Medulla oblongata (tissue), 1 donor: Measurements from ENCODE around the gene HMGCS1.
"Not testable (repeated sequence)": the region's sequence is repeated elsewhere in the genome, so short reads cannot be mapped to it uniquely, and the experiment has no call there.

Source experiments
- DNase-seq: peaks from one replicate; pipeline ENCODE4 v3.0.0-alpha.2; 2015; ENCODE audit errors: extremely low spot score

Gene HMGCS1

GRCh38 chr5:43274435-43275114, 38.6 kb downstream of the HMGCS1 start:
- DNase-seq = no peak

GRCh38 chr5:43273552-43273951, 39.7 kb downstream of the HMGCS1 start:
- DNase-seq = no peak

GRCh38 chr5:43270645-43271044, 42.6 kb downstream of the HMGCS1 start:
- DNase-seq = no peak

- DNase-seq = no peak
These were observed 44.9 kb downstream of the HMGCS1 start for GRCh38 chr5:43268188-43268820.

- not testable (repeated sequence) for DNase-seq
These were observed 50.9 kb downstream of the HMGCS1 start for GRCh38 chr5:43262269-43262668.

- no peak for DNase-seq
These were observed 55.1 kb downstream of the HMGCS1 start for GRCh38 chr5:43258116-43258515.

GRCh38 chr5:43256261-43256966, 56.8 kb downstream of the HMGCS1 start:
- no peak for DNase-seq

GRCh38 chr5:43255704-43256103, 57.5 kb downstream of the HMGCS1 start:
- no peak for DNase-seq

- no peak for DNase-seq
These were observed 61.5 kb downstream of the HMGCS1 start for GRCh38 chr5:43251754-43252153.

GRCh38 chr5:43245724-43246385, 67.4 kb downstream of the HMGCS1 start:
- DNase-seq = no peak

GRCh38 chr5:43244823-43245565, 68.2 kb downstream of the HMGCS1 start:
- no peak for DNase-seq

GRCh38 chr5:43243270-43243669, 69.9 kb downstream of the HMGCS1 start:
- no peak for DNase-seq

GRCh38 chr5:43242196-43242595, 71.0 kb downstream of the HMGCS1 start:
- no peak for DNase-seq
